MM.1S (cell line): ENCODE results near the gene NPFFR1.

ENCODE experiments used
- DNase-seq: peaks from one replicate; pipeline ENCODE4 v3.0.0-alpha.2; 2015
- H2AFZ ChIP-seq: fragments of 300-600 bp; sonication (generic); 2 replicates; pipeline ENCODE4 v1.6.0; 2016; ENCODE audit warnings: antibody characterized with exemption, low read length
- H3F3A ChIP-seq: fragments of 300-600 bp; sonication (generic); 2 replicates; pipeline ENCODE4 v1.6.1; 2016; ENCODE audit warnings: mild to moderate bottlenecking, antibody characterized with exemption, low read length, moderate library complexity, mixed read lengths; ENCODE audit not compliant: insufficient read depth
- H3K27ac ChIP-seq: fragments of 300-600 bp; sonication (generic); 2 replicates; pipeline ENCODE4 v1.5.1; 2016; ENCODE audit warnings: mild to moderate bottlenecking, low read length
- H3K27me3 ChIP-seq: fragments of 300-600 bp; sonication (generic); replicated peaks from 2 replicates; pipeline ENCODE4 v1.6.0; 2016; ENCODE audit warnings: low read length; ENCODE audit not compliant: insufficient read depth
- H3K36me3 ChIP-seq: fragments of 300-600 bp; sonication (generic); replicated peaks from 2 replicates; pipeline ENCODE4 v1.6.1; 2016; ENCODE audit warnings: mild to moderate bottlenecking, low read length, mixed read lengths; ENCODE audit not compliant: insufficient read depth
- H3K4me1 ChIP-seq: fragments of 300-600 bp; sonication (generic); 2 replicates; pipeline ENCODE4 v1.6.1; 2016; ENCODE audit warnings: low read length, mixed read lengths
- H3K4me2 ChIP-seq: fragments of 300-600 bp; sonication (generic); 2 replicates; pipeline ENCODE4 v1.6.0; 2016; ENCODE audit warnings: low read depth, low read length
- H3K4me3 ChIP-seq: fragments of 300-600 bp; sonication (generic); 2 replicates; pipeline ENCODE4 v1.5.1; 2016; ENCODE audit warnings: low read length, mixed read lengths
- H3K79me2 ChIP-seq: fragments of 300-600 bp; sonication (generic); 2 replicates; pipeline ENCODE4 v1.6.1; 2016; ENCODE audit warnings: mixed run types, low read length, mixed read lengths
- H3K9ac ChIP-seq: fragments of 300-600 bp; sonication (generic); 2 replicates; pipeline ENCODE4 v1.6.1; 2016; ENCODE audit warnings: low read length, mixed read lengths
- H3K9me2 ChIP-seq: fragments of 300-600 bp; sonication (generic); replicated peaks from 2 replicates; pipeline ENCODE4 v1.6.1; 2016; ENCODE audit warnings: mild to moderate bottlenecking, low read length, mixed read lengths; ENCODE audit not compliant: insufficient read depth
- H3K9me3 ChIP-seq: fragments of 300-600 bp; sonication (generic); replicated peaks from 2 replicates; pipeline ENCODE4 v1.6.1; 2016; ENCODE audit warnings: mild to moderate bottlenecking, low read length, mixed read lengths; ENCODE audit not compliant: insufficient read depth
- H4K20me1 ChIP-seq: fragments of 300-600 bp; sonication (generic); 2 replicates; pipeline ENCODE4 v1.6.1; 2016; ENCODE audit warnings: mild to moderate bottlenecking, low read length, moderate library complexity, mixed read lengths; ENCODE audit not compliant: insufficient read depth
- EZH2 ChIP-seq: fragments of 300-600 bp; sonication (generic); optimal IDR thresholded peaks from 2 replicates; pipeline ENCODE3; 2017; ENCODE audit warnings: low read depth, mild to moderate bottlenecking, antibody characterized with exemption, low read length, mixed read lengths
- EZH2phosphoT487 ChIP-seq: fragments of 300-600 bp; sonication (generic); IDR thresholded peaks from 2 replicates; pipeline ENCODE4 v1.6.1; 2018; ENCODE audit warnings: antibody characterized with exemption, low read length
- TF ChIP-seq, protein P1 (sequence below): fragments of 300-600 bp; sonication (generic); IDR thresholded peaks from 2 replicates; pipeline ENCODE4 v1.5.1; 2016; ENCODE audit warnings: antibody characterized with exemption, low read length, mixed read lengths

Gene NPFFR1

GRCh38 chr10:70331160-70331485 lies 47.3 kb upstream of the NPFFR1 start:
- Histone ChIP-seq H3K4me3 (no peak overlapping the region), H3K27me3 (no peaks in the 10 kb centered on the region), H3K9me2 (no peaks in the 10 kb centered on the region), H3K4me2 (no peak overlapping the region), H3K36me3 (no peaks in the 10 kb centered on the region), H3K9me3 (no peaks in the 10 kb centered on the region), H2AFZ (no peak overlapping the region), H3K27ac (no peak overlapping the region), H3K9ac (no peak overlapping the region), H3K79me2 (no peaks in the 10 kb centered on the region), H4K20me1 (no peaks in the 10 kb centered on the region), H3K4me1 (peaks cover 11% of the 10 kb centered on the region), H3F3A (no peaks in the 10 kb centered on the region)
- no peak for TF ChIP-seq EZH2phosphoT487
- no peak for TF ChIP-seq EZH2
- TF ChIP-seq, protein P1, sequence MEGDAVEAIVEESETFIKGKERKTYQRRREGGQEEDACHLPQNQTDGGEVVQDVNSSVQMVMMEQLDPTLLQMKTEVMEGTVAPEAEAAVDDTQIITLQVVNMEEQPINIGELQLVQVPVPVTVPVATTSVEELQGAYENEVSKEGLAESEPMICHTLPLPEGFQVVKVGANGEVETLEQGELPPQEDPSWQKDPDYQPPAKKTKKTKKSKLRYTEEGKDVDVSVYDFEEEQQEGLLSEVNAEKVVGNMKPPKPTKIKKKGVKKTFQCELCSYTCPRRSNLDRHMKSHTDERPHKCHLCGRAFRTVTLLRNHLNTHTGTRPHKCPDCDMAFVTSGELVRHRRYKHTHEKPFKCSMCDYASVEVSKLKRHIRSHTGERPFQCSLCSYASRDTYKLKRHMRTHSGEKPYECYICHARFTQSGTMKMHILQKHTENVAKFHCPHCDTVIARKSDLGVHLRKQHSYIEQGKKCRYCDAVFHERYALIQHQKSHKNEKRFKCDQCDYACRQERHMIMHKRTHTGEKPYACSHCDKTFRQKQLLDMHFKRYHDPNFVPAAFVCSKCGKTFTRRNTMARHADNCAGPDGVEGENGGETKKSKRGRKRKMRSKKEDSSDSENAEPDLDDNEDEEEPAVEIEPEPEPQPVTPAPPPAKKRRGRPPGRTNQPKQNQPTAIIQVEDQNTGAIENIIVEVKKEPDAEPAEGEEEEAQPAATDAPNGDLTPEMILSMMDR, result no peak
- DNase-seq, result no peak

- H2AFZ ChIP-seq, result no peak overlapping the region
- no peak overlapping the region for H3K4me3 ChIP-seq
- no peak for DNase-seq
- H3F3A ChIP-seq, result no peaks in the 10 kb centered on the region
- no peaks in the 10 kb centered on the region for H3K79me2 ChIP-seq
- H3K4me1 ChIP-seq, result peaks cover 11% of the 10 kb centered on the region
- H3K27me3 ChIP-seq, result no peaks in the 10 kb centered on the region
- H3K9ac ChIP-seq, result no peak overlapping the region
- no peaks in the 10 kb centered on the region for H3K36me3 ChIP-seq
- H3K4me2 ChIP-seq, result no peak overlapping the region
- H3K9me3 ChIP-seq, result no peaks in the 10 kb centered on the region
- H4K20me1 ChIP-seq, result no peaks in the 10 kb centered on the region
- no peak overlapping the region for H3K27ac ChIP-seq
- no peaks in the 10 kb centered on the region for H3K9me2 ChIP-seq
- TF ChIP-seq, protein P1, result no peak
- TF ChIP-seq EZH2, result no peak
- no peak for TF ChIP-seq EZH2phosphoT487
These were observed 46.9 kb upstream of the NPFFR1 start for GRCh38 chr10:70330671-70331070.

DNA sequence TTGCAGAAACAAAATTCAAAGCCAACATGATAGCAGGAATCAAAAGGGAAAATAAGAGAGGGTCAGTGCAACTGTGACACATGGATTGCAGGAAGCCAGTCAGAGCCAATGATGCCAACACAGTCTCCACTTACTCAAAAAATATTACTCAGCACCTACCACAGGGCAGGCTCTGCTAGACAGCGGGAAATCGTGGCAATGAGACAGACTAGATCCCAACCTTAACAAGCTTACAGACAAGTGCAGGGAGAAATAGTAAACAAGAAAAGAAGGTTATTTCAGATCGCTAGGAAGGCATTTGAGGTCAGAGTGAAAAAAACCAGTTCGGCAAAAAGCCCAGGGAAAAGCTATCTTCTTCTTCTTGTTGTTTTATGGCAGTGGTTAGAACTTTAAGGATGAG lies 45.2 kb upstream of the NPFFR1 start:
- Histone ChIP-seq H3K36me3 (no peaks in the 10 kb centered on the region), H3K4me3 (no peak overlapping the region), H3K4me1 (peaks cover 11% of the 10 kb centered on the region), H4K20me1 (no peaks in the 10 kb centered on the region), H2AFZ (no peak overlapping the region), H3K9me2 (no peaks in the 10 kb centered on the region), H3K79me2 (no peaks in the 10 kb centered on the region), H3K9me3 (no peaks in the 10 kb centered on the region), H3K27me3 (no peaks in the 10 kb centered on the region), H3K9ac (no peak overlapping the region), H3F3A (no peaks in the 10 kb centered on the region), H3K4me2 (no peak overlapping the region), H3K27ac (no peak overlapping the region)
- TF ChIP-seq, protein P1, result no peak
- DNase-seq, result no peak

DNA sequence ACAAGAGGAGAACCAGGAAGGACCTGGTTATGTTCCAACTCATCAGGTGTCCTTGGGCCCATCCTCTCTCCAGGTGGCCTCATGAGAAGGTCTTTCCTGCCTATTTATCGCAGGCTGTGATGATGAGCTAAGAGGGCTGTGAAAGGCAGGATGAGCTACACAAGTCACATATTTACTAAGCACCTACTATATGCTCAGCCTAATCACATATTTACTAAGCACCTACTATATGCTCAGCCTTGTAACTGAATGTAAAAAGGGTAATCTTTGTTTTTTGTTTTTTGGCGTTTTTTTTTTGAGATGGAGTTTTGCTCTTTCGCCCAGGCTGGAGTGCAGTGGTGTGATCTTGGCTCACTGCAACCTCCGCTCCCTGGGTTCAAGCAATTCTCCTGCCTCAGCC lies 44.2 kb upstream of the NPFFR1 start:
- Histone ChIP-seq H3K9me2 (no peaks in the 10 kb centered on the region), H3K27me3 (no peaks in the 10 kb centered on the region), H3K36me3 (no peaks in the 10 kb centered on the region), H4K20me1 (no peaks in the 10 kb centered on the region), H2AFZ (no peak overlapping the region), H3K9ac (no peak overlapping the region), H3K4me1 (peaks cover 11% of the 10 kb centered on the region), H3K4me3 (no peak overlapping the region), H3K9me3 (no peaks in the 10 kb centered on the region), H3F3A (no peaks in the 10 kb centered on the region), H3K27ac (no peak overlapping the region), H3K4me2 (no peak overlapping the region), H3K79me2 (no peaks in the 10 kb centered on the region)
- TF ChIP-seq, protein P1, result no peak
- TF ChIP-seq EZH2 (no peak), EZH2phosphoT487 (no peak)
- DNase-seq, result no peak
